SJSA1 (cell line): Measurements from ENCODE around the gene RAP1A. TPM values are rescaled to one million over a fixed set of nuclear protein-coding genes. Genes with fewer than 3 reads are reported as not detected.
"Not testable (repeated sequence)": the region's sequence is repeated elsewhere in the genome, so short reads cannot be mapped to it uniquely, and the experiment has no call there.

Source experiments
- DNase-seq, 2 experiments: peaks; one replicate each; pipeline ENCODE4 v3.0.0-alpha.2; 2015 to 2020; ENCODE audit warnings: low spot score in 2 of 2, low read depth in 1 of 2
- H3K27ac ChIP-seq: fragments of 250-450 bp; sonication (Bioruptor Pico); 2 replicates; pipeline ENCODE4 v1.5.1; 2020; ENCODE audit warnings: mild to moderate bottlenecking, moderate library complexity
- H3K27me3 ChIP-seq: fragments of 250-450 bp; sonication (Bioruptor Pico); replicated peaks from 2 replicates; pipeline ENCODE4 v1.5.1; 2020; ENCODE audit warnings: mild to moderate bottlenecking, moderate library complexity
- H3K36me3 ChIP-seq: fragments of 250-450 bp; sonication (Bioruptor Pico); 2 replicates; pipeline ENCODE4 v1.5.1; 2020; ENCODE audit warnings: mild to moderate bottlenecking
- H3K4me1 ChIP-seq: fragments of 250-450 bp; sonication (Bioruptor Pico); replicated peaks from 2 replicates; pipeline ENCODE4 v1.6.1; 2021; ENCODE audit warnings: mild to moderate bottlenecking
- H3K4me3 ChIP-seq: fragments of 250-450 bp; sonication (Bioruptor Pico); 2 replicates; pipeline ENCODE4 v1.5.1; 2020; ENCODE audit warnings: mild to moderate bottlenecking
- H3K9me3 ChIP-seq: fragments of 250-450 bp; sonication (Bioruptor Pico); replicated peaks from 2 replicates; pipeline ENCODE4 v1.5.1; 2020; ENCODE audit warnings: mild to moderate bottlenecking
- total RNA-seq: library from RNA; depleted of rRNA; stranded (reverse); fragments of >200 nt; shearing (Covaris generic); gene quantifications from 2 replicates; pipeline ENCODE4 v1.2.3, GENCODE V29; 2014

Gene RAP1A
- total RNA-seq, 1 experiment from 2014 or later: 42.6 TPM

DNA sequence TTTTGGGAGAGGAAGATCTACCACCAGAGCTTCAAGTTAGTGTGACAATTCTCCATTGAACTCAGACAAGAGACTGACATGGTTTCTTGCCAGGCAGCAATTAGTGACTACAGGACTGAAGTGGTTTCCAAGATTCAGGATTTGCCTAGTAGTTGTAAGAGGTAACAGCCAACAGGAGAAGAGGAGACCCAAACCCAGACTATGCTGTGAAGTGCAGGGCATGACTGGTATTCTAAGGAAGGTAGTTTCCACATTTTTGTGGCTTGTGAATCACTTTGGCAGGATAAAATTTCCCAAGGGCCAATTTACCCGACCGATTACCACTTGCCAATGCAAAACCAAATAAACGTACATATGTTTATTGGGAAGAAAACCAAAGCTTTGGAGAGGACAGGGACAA lies 14.7 kb upstream of the RAP1A start:
- no peak overlapping the region for H3K27ac ChIP-seq
- no peaks in the 10 kb centered on the region for H3K27me3 ChIP-seq
- peaks cover 13% of the 10 kb centered on the region for H3K4me1 ChIP-seq
- peak; percentile 54 to 60 for DNase-seq
- H3K36me3 ChIP-seq: no peaks in the 10 kb centered on the region
- no peak overlapping the region for H3K4me3 ChIP-seq
- H3K9me3 ChIP-seq: no peaks in the 10 kb centered on the region

- Histone ChIP-seq H3K27me3 (no peaks in the 10 kb centered on the region), H3K36me3 (no peaks in the 10 kb centered on the region), H3K4me1 (peaks cover 13% of the 10 kb centered on the region), H3K4me3 (no peak overlapping the region), H3K9me3 (no peaks in the 10 kb centered on the region), H3K27ac (no peak overlapping the region)
- no peak for DNase-seq
Measured at GRCh38 chr1:111605576-111605975, 14.0 kb upstream of the RAP1A start.

DNA sequence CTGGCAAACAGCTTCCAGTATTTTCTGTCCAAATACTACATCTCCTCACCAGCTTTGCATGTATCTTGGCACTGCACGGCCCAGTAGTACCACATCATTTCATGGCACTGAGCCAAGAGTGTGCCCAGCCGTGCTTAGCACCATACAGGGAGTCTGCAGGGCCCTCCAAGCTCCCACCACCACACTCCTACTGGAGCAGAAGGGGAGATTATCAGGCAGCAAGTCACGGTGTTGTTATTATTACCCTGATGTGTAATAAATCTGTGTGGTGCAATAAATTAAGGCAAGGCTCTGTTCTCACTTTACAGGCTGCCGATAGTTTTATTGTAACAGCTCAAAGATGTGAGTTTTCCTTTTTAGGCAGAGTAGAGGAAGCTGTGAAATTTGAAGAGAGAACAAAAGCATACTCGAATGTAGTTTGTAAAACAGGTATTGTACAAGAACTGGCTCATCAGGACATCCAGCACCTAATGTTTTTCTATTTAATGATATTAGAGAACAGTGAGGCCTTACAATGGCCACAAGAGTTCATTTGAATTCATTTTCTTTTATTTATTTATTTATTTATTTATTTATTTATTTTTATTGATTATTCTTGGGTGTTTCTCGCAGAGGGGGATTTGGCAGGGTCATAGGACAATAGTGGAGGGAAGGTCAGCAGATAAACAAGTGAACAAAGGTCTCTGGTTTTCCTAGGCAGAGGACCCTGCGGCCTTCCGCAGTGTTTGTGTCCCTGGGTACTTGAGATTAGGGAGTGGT lies 13.0 kb upstream of the RAP1A start:
- H3K36me3 ChIP-seq, H3K27me3 ChIP-seq, H3K27ac ChIP-seq, H3K4me3 ChIP-seq, DNase-seq, H3K9me3 ChIP-seq: not testable (repeated sequence)
- peaks cover 13% of the 10 kb centered on the region for H3K4me1 ChIP-seq

DNA sequence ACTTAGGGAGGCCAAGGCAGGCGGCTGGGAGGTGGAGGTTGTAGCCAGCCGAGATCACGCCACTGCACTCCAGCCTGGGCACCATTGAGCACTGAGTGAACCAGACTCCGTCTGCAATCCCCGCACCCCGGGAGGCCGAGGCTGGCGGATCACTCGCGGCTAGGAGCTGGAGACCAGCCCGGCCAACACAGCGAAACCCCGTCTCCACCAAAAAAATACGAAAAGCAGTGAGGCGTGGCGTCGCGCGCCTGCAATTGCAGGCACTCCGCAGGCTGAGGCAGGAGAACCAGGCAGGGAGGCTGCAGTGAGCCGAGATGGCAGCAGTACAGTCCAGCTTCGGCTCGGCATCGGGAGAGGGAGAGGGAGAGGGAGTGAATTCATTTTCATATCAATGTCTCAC lies 11.1 kb upstream of the RAP1A start:
- DNase-seq, H3K27ac ChIP-seq, H3K9me3 ChIP-seq, H3K27me3 ChIP-seq, H3K36me3 ChIP-seq, H3K4me3 ChIP-seq: not testable (repeated sequence)
- H3K4me1 ChIP-seq: peaks cover 13% of the 10 kb centered on the region

DNA sequence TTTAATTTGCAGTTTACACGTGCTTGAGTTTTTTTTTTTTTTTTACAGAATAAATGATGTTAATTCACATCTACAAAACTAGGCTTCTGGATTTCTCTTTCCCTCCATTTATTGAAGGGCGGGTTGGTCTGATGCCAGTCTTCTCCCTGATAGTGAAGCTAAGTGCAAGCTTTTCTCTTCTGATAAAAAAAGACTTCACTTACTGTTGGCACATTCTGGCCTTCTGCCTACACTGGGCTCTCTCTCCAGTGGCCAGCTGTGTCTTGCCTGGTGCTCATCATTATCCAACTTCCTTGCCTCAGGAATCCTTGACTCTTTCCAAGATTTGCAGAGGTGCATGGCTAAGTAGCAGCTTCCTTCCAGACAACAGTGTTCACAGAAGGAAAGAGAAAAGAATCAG lies 7.6 kb upstream of the RAP1A start:
- H3K36me3 ChIP-seq: no peaks in the 10 kb centered on the region

GRCh38 chr1:111615870-111616715 lies 3.5 kb upstream of the RAP1A start:
- Histone ChIP-seq H3K4me3 (no peak overlapping the region), H3K4me1 (peaks cover 11% of the 10 kb centered on the region), H3K27ac (no peak overlapping the region), H3K9me3 (no peaks in the 10 kb centered on the region), H3K36me3 (peaks cover 3% of the 10 kb centered on the region; the same call in 1 of the 2 replicates), H3K27me3 (no peaks in the 10 kb centered on the region)
- DNase-seq: no peak

More for the DNA sequence above, 7.6 kb upstream of the RAP1A start:
- Histone ChIP-seq H3K4me3 (no peak overlapping the region), H3K27ac (no peak overlapping the region), H3K27me3 (no peaks in the 10 kb centered on the region), H3K9me3 (no peaks in the 10 kb centered on the region), H3K4me1 (no peaks in the 10 kb centered on the region)
- DNase-seq: no peak

DNA sequence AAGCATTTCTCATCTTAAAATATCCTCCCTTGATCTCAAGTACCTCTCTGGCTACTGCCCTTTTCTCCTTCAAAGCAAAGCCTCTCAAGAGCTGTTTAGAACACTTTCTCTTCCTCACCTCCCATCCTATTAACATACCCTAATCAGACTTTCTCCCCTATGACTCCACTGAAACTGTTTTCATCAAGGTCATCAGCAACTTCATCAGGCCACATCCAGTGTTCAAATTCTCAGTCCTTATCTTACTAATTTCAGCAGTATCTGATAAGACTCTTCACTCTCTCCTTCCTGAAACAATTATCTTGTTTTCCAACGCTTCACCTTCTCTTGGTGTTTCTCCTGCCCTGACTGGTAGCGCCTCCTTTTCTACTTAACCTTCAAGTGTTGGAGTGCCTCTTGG lies 1.5 kb upstream of the RAP1A start:
- H3K4me1 ChIP-seq: peaks cover 18% of the 10 kb centered on the region
- peaks cover 3% of the 10 kb centered on the region; the same call in 1 of the 2 replicates for H3K36me3 ChIP-seq
- no peaks in the 10 kb centered on the region for H3K27me3 ChIP-seq
- H3K4me3 ChIP-seq: no peak overlapping the region
- no peak overlapping the region for H3K27ac ChIP-seq
- no peak for DNase-seq
- H3K9me3 ChIP-seq: no peaks in the 10 kb centered on the region

DNA sequence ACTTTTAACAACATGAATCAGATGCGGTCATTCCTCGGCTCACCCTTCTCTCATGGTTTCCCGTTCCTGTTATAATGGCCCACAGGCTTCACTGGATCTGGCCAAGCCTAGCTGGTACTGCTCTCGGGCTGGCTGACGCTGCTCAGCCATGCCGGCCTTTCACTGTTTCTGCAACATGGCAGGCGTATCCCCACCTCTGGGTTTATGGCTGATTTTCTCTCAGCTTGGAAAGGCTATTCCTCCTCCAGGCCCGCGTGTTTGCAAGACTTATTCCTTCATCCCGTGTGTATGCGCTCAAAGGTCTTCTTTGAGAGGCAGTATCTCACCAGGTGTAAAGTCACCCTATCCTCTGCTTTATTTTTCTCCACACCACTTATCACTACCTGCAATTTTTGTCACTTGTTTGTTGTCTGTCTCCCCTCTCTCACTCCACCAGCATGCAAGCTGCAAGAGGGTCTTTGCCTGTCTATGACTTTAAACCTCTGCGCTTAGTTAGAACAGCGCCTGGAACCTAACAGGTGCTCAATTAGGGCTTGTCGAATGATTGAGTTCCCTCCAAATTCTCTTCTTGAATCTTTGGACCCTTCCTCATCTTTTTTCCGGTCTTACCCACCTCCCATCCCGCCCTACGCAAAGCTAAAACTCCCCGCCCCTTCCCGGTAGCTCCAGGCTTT lies 491 bp upstream of the RAP1A start:
- no peak for DNase-seq
- Histone ChIP-seq H3K4me3 (peak overlapping the region; percentile 84), H3K9me3 (no peaks in the 10 kb centered on the region), H3K36me3 (peaks cover 3% of the 10 kb centered on the region; the same call in 1 of the 2 replicates), H3K27ac (no peak overlapping the region), H3K27me3 (no peaks in the 10 kb centered on the region), H3K4me1 (peaks cover 18% of the 10 kb centered on the region)

- Histone ChIP-seq H3K9me3 (no peaks in the 10 kb centered on the region), H3K27ac (peak overlapping the region; percentile 64), H3K4me1 (peaks cover 24% of the 10 kb centered on the region), H3K4me3 (peak overlapping the region; percentile 84), H3K36me3 (peaks cover 3% of the 10 kb centered on the region; the same call in 1 of the 2 replicates), H3K27me3 (no peaks in the 10 kb centered on the region)
- peak in 1 of 2 experiments; percentile 38 for DNase-seq
Measured at GRCh38 chr1:111620441-111620971, 917 bp downstream of the RAP1A start.

DNA sequence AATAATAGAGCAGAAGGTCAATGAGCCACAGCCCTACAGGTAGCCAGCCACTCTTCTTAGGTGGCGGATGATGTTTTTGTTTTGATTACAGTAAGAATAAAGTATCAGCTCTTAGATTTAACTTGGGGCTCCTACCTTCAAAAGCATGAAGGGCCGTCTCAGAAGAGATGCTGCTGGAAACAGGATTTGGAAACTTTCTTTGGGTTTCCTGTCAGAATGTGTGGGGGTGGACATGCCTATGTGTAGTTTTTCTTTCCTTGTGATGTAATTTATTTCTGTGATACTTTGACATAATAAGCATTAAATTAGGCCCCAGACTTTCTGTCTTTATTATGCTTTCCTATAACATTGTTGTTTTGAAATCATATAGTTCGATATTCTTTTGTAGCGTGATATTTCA lies 1.5 kb downstream of the RAP1A start:
- peaks cover 3% of the 10 kb centered on the region; the same call in 1 of the 2 replicates for H3K36me3 ChIP-seq
- no peak overlapping the region for H3K27ac ChIP-seq
- no peak for DNase-seq

GRCh38 chr1:111622166-111622565 lies 2.6 kb downstream of the RAP1A start:
- no peak overlapping the region for H3K4me3 ChIP-seq
- no peak for DNase-seq
- H3K27me3 ChIP-seq: no peaks in the 10 kb centered on the region
- peaks cover 3% of the 10 kb centered on the region; the same call in 1 of the 2 replicates for H3K36me3 ChIP-seq
- H3K9me3 ChIP-seq: no peaks in the 10 kb centered on the region
- H3K4me1 ChIP-seq: peaks cover 24% of the 10 kb centered on the region
- H3K27ac ChIP-seq: no peak overlapping the region

More for the DNA sequence above, 1.5 kb downstream of the RAP1A start:
- Histone ChIP-seq H3K9me3 (no peaks in the 10 kb centered on the region), H3K4me1 (peaks cover 24% of the 10 kb centered on the region), H3K4me3 (peak overlapping the region; percentile 84), H3K27me3 (no peaks in the 10 kb centered on the region)

DNA sequence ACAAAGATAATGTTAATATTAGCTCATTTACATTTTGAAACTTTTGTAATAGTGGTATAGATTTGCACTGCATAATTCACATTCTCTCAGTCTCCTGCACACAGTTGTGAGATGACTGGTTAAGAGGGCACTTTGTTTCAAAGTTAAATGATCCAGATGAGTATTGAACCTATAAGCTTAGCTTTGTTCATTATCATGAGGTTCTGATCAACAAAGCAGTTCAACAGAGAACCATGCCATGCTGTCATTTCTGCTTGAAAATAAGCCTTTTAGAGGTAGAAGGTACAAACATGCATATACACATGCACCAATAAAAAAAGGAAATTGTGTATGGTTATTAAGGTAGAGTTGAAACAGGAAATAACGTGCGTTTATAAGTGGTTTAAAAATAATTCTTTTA lies 4.8 kb downstream of the RAP1A start:
- Histone ChIP-seq H3K27me3 (no peaks in the 10 kb centered on the region), H3K9me3 (no peaks in the 10 kb centered on the region), H3K4me1 (peaks cover 22% of the 10 kb centered on the region), H3K4me3 (no peak overlapping the region), H3K36me3 (peaks cover 5% of the 10 kb centered on the region; the same call in 1 of the 2 replicates), H3K27ac (no peak overlapping the region)
- DNase-seq: no peak

- H3K4me1 ChIP-seq: peaks cover 22% of the 10 kb centered on the region
- peaks cover 2% of the 10 kb centered on the region; the same call in 1 of the 2 replicates for H3K36me3 ChIP-seq
- no peaks in the 10 kb centered on the region for H3K27me3 ChIP-seq
- H3K9me3 ChIP-seq: no peaks in the 10 kb centered on the region
- H3K4me3 ChIP-seq: no peak overlapping the region
- DNase-seq: no peak
- H3K27ac ChIP-seq: no peak overlapping the region
Measured at GRCh38 chr1:111625276-111625675, 5.7 kb downstream of the RAP1A start.
